AG04450 (cell line): Measurements from ENCODE around the gene GFRA4. TPM values are rescaled to one million over a fixed set of nuclear protein-coding genes. Genes with fewer than 3 reads are reported as not detected.
"Not testable (repeated sequence)": the region's sequence is repeated elsewhere in the genome, so short reads cannot be mapped to it uniquely, and the experiment has no call there.

ENCODE experiments used
- CTCF ChIA-PET: fragments of 300-600, 350-600 bp; formaldehyde crosslinking; extraction: SDS; loops from one replicate; lab custom pipeline; 2022; ENCODE audit warnings: antibody characterized with exemption, inconsistent platforms; lab: Charles Lee
- POLR2A ChIA-PET: fragments of 350-600 bp; formaldehyde crosslinking; extraction: SDS; loops from one replicate; lab custom pipeline; 2021; ENCODE audit warnings: antibody characterized with exemption, inconsistent platforms; lab: Yijun Ruan, JAX
- DNase-seq: peaks from one replicate; pipeline ENCODE4 v3.0.0-alpha.2; 2011; ENCODE audit warnings: low read depth, low spot score
- H3K27ac ChIP-seq: one replicate; pipeline ENCODE4 v1.5.1; 2012; ENCODE audit warnings: low read depth, low read length, control low read depth
- H3K27me3 ChIP-seq: one replicate; pipeline ENCODE4 v1.6.0; 2012; ENCODE audit warnings: low read length; ENCODE audit not compliant: control insufficient read depth, insufficient read depth
- H3K4me3 ChIP-seq: 2 replicates; pipeline ENCODE4 v1.5.1; 2011; ENCODE audit warnings: mild to moderate bottlenecking, low read depth, low read length, control low read depth
- H3K9me3 ChIP-seq: 2 replicates; pipeline ENCODE4 v1.5.1; 2012; ENCODE audit warnings: low read length; ENCODE audit not compliant: control insufficient read depth, insufficient read depth
- CTCF ChIP-seq: IDR thresholded peaks from 2 replicates; pipeline ENCODE4 v1.5.1; 2011; ENCODE audit warnings: low read depth, low read length, control low read depth, inconsistent platforms
- polyA plus RNA-seq: library from polyadenylated mRNA; depleted of rRNA; stranded (reverse); fragments of >200 nt; gene quantifications from 2 replicates; pipeline ENCODE4 v1.2.3, GENCODE V29; 2011

Gene GFRA4
- polyA plus RNA-seq, 1 experiment = not detected

- TF ChIP-seq CTCF = no peak
- CTCF ChIA-PET = interaction anchor here (0.6 kb wide), 1 partner anchor 11 kb away, joined by 5 read pairs; no protein-coding TSS in a partner anchor
- peak; percentile 16 for DNase-seq
These were observed 46.9 kb downstream of the GFRA4 start for GRCh38 chr20:3616250-3616649.

GRCh38 chr20:3615171-3615840, 47.9 kb downstream of the GFRA4 start:
- H3K9me3 ChIP-seq, H3K4me3 ChIP-seq, H3K27ac ChIP-seq, POLR2A ChIA-PET, CTCF ChIA-PET, DNase-seq, H3K27me3 ChIP-seq: not testable (repeated sequence)

More at GRCh38 chr20:3616250-3616649, 46.9 kb downstream of the GFRA4 start:
- POLR2A ChIA-PET = interaction anchor here (0.6 to 0.8 kb wide), 2 partner anchors 217 to 1032 kb away, joined by 3 read pairs; no protein-coding TSS in a partner anchor
- Histone ChIP-seq H3K4me3 (no peak overlapping the region), H3K27ac (peak overlapping the region; percentile 50), H3K27me3 (no peaks in the 10 kb centered on the region), H3K9me3 (no peaks in the 10 kb centered on the region)

- TF ChIP-seq CTCF = no peak
- no peaks in the 10 kb centered on the region for H3K27me3 ChIP-seq
- ChIA-PET POLR2A (no interaction called here), CTCF (no interaction called here)
- DNase-seq = no peak
- no peaks in the 10 kb centered on the region for H3K9me3 ChIP-seq
- peak overlapping the region; percentile 74 for H3K27ac ChIP-seq
- no peak overlapping the region for H3K4me3 ChIP-seq
These were observed 48.7 kb downstream of the GFRA4 start for GRCh38 chr20:3614466-3614865.

GRCh38 chr20:3613821-3614440, 49.3 kb downstream of the GFRA4 start:
- Histone ChIP-seq H3K4me3 (no peak overlapping the region), H3K27me3 (no peaks in the 10 kb centered on the region), H3K27ac (peak overlapping the region; percentile 74), H3K9me3 (no peaks in the 10 kb centered on the region)
- POLR2A ChIA-PET = no interaction called here
- DNase-seq = no peak
- CTCF ChIA-PET = interaction anchor here (2.1 kb wide), 1 partner anchor 51 kb away, joined by 11 read pairs; no protein-coding TSS in a partner anchor
- TF ChIP-seq CTCF = no peak

GRCh38 chr20:3612795-3613572, 50.2 kb downstream of the GFRA4 start:
- CTCF ChIA-PET = interaction anchor here (2.1 kb wide), 1 partner anchor 50 kb away, joined by 11 read pairs; no protein-coding TSS in a partner anchor
- DNase-seq = no peak
- H3K9me3 ChIP-seq = no peaks in the 10 kb centered on the region
- H3K4me3 ChIP-seq = no peak overlapping the region
- H3K27me3 ChIP-seq = no peaks in the 10 kb centered on the region
- TF ChIP-seq CTCF = 0 out of 2 replicates have a peak, but pooled peaks have one; percentile 23
- POLR2A ChIA-PET = no interaction called here
- no peak overlapping the region for H3K27ac ChIP-seq
